ENCODE results near the gene GPC6. TPM values are rescaled to one million over a fixed set of nuclear protein-coding genes. Genes with fewer than 3 reads are reported as not detected.

GPC6 gene
- total RNA-seq, 4 donors from 2014 or later = 13.7 to 21.7 (median 16.5) TPM

DNA sequence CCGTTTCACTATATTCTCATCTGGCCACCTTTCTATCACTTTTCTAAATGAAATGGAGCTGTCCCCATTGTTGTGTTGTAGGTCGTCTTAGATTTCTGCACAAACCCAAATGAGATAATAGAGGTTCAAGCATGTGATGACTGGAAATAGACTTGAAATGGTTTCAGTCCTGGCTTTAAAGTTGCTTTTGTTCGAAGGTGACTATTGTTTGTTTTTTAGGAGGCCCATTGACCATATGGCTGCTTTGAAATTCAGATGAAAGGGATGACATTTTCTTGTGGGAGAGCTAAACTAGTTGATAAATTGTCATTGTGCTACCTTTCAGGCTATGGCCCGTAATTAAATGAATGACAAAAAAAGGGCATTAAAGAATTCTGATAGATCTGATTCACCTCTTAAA lies 583.7 kb downstream of the GPC6 start:
- H3K36me3 ChIP-seq = no peaks in the 10 kb centered on the region
- TF ChIP-seq, protein P1, sequence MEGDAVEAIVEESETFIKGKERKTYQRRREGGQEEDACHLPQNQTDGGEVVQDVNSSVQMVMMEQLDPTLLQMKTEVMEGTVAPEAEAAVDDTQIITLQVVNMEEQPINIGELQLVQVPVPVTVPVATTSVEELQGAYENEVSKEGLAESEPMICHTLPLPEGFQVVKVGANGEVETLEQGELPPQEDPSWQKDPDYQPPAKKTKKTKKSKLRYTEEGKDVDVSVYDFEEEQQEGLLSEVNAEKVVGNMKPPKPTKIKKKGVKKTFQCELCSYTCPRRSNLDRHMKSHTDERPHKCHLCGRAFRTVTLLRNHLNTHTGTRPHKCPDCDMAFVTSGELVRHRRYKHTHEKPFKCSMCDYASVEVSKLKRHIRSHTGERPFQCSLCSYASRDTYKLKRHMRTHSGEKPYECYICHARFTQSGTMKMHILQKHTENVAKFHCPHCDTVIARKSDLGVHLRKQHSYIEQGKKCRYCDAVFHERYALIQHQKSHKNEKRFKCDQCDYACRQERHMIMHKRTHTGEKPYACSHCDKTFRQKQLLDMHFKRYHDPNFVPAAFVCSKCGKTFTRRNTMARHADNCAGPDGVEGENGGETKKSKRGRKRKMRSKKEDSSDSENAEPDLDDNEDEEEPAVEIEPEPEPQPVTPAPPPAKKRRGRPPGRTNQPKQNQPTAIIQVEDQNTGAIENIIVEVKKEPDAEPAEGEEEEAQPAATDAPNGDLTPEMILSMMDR (IDR thresholded peaks at IDR 0.05) = no peak
- no peak for TF ChIP-seq POLR2AphosphoS5 (IDR thresholded peaks at IDR 0.05)
- WGBS, 2 donors (ENCODE audit: low coverage in 1 of 2) = 33 to 41% methylated on average over 4 of the region's 4 CpGs
- no peak for ATAC-seq
- H3K27ac ChIP-seq = no peak overlapping the region
- no peak overlapping the region for H3K4me3 ChIP-seq
- no peaks in the 10 kb centered on the region for H3K9me3 ChIP-seq
- H3K27me3 ChIP-seq = no peaks in the 10 kb centered on the region
- no peaks in the 10 kb centered on the region for H3K4me1 ChIP-seq

DNA sequence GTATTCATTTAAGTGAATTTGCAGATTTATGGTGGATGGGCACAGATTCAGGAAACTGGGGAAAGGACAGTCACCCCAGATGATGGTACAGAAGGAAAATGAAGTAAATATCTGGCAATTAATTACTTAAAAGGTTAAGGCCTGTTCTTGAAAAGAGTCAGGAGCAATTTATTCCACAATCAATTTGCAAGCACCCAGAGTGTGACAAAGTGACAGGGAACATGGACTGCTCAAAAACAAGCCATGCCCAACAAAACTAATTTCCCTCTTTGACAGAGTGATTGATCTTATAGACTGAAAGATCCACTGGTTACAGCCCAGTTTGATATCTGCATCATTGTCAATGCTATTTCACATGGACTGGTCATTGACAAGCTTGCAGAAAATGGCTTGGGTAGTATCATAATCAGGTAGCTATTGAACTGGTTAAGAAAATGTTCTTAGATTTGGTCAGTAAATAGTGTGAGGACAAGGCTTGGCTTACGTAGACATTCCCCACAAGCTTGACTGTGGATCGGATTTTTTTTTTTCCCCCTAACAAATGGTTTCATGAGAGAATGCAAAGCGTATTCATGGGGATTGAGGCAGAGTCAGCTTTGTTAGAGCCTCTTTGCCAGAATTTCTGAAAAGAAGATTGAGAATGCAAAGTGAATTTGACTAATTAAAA lies 584.6 kb downstream of the GPC6 start:
- TF ChIP-seq EP300 (IDR thresholded peaks at IDR 0.05) (no peak), POLR2A (IDR thresholded peaks at IDR 0.05) (no peak)
- no peak overlapping the region for H3K4me3 ChIP-seq
- no peaks in the 10 kb centered on the region for H3K4me1 ChIP-seq
- H3K9me3 ChIP-seq = no peaks in the 10 kb centered on the region
- no peaks in the 10 kb centered on the region for H3K27me3 ChIP-seq
- H3K36me3 ChIP-seq = no peaks in the 10 kb centered on the region
- no peak for ATAC-seq
- H3K27ac ChIP-seq = no peak overlapping the region
- 57 to 62% methylated on average over 3 of the region's 3 CpGs for WGBS, 2 donors (ENCODE audit: low coverage in 1 of 2)

DNA sequence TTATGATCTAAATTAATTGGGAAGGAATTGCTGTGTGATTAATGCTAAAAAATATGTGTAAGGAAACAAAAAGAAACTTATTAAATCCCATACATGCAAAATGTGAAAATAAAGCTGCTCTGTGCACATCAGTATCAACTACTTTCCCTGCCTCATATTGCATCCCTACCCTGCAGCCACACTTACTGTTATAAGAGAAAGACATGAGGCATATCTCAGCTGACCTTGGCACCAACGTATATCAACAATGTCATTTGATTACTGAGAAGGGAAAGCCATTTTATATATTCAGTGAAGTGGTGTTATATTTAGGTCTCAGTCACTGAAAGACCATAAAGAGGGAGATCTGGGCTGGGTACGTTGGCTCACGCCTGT lies 585.1 kb downstream of the GPC6 start:
- TF ChIP-seq, protein P1 (IDR thresholded peaks at IDR 0.05) = no peak
- TF ChIP-seq POLR2AphosphoS5 (IDR thresholded peaks at IDR 0.05) (no peak), EP300 (IDR thresholded peaks at IDR 0.05) (no peak), POLR2A (IDR thresholded peaks at IDR 0.05) (no peak)
- H3K4me1 ChIP-seq = no peaks in the 10 kb centered on the region
- 73 to 80% methylated on average over 1 to 2 of the region's 3 CpGs for WGBS, 2 donors (ENCODE audit: low coverage in 1 of 2)
- no peak overlapping the region for H3K27ac ChIP-seq
- H3K27me3 ChIP-seq = no peaks in the 10 kb centered on the region
- H3K9me3 ChIP-seq = no peaks in the 10 kb centered on the region
- no peak for ATAC-seq
- H3K36me3 ChIP-seq = no peaks in the 10 kb centered on the region
- H3K4me3 ChIP-seq = no peak overlapping the region

DNA sequence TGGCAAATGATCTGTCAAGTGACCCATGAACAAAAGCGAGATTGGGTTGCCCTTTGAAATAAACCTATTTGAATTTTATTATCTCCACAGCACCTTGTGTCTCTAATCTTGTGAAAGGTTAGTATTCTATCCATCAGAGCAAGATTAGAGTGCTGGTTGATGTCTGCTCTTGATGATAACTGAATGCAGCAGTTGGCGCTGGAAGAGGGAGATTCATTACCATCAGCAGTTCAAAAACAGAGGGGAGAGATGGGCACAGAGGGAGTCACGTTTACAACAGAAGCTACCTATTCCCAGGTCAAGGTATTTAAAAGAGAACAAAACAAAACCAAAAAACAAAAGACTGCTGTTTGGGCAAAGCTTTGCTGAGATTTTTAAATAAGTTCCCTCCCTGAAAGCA lies 588.1 kb downstream of the GPC6 start:
- Histone ChIP-seq H3K9me3 (no peaks in the 10 kb centered on the region), H3K27ac (no peak overlapping the region), H3K36me3 (no peaks in the 10 kb centered on the region), H3K4me3 (no peak overlapping the region), H3K27me3 (no peaks in the 10 kb centered on the region), H3K4me1 (no peaks in the 10 kb centered on the region)
- 69 to 80% methylated on average over 3 of the region's 3 CpGs for WGBS, 2 donors (ENCODE audit: low coverage in 1 of 2)
- no peak for ATAC-seq
- no peak for TF ChIP-seq POLR2AphosphoS5 (IDR thresholded peaks at IDR 0.05)
- TF ChIP-seq EP300 (IDR thresholded peaks at IDR 0.05) = no peak
- TF ChIP-seq POLR2A (IDR thresholded peaks at IDR 0.05) = no peak
- TF ChIP-seq, protein P1 (IDR thresholded peaks at IDR 0.05) = no peak

DNA sequence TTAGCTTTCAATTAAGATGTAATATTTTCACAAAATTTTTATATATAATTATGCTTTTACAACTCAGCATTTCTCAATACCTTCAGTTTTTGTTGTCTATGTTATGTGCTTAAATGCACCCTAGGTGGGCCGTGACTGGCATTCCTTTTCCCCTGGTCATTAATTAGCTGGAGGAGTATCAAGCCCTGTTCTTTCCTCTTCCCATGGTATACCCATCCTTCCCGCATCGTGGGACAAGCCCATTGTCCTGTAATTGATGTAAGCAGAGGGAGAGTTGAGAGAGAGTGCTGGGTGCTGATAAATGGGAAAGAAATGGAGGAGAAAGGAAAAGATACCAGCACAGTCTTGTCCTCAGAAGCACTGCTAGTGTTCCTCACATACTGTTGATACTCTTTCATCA lies 591.7 kb downstream of the GPC6 start:
- Histone ChIP-seq H3K36me3 (no peaks in the 10 kb centered on the region), H3K9me3 (no peaks in the 10 kb centered on the region), H3K27me3 (no peaks in the 10 kb centered on the region), H3K4me1 (no peaks in the 10 kb centered on the region), H3K4me3 (no peak overlapping the region), H3K27ac (no peak overlapping the region)
- TF ChIP-seq EP300 (IDR thresholded peaks at IDR 0.05) (no peak), POLR2A (IDR thresholded peaks at IDR 0.05) (no peak), POLR2AphosphoS5 (IDR thresholded peaks at IDR 0.05) (no peak)
- TF ChIP-seq, protein P1 (IDR thresholded peaks at IDR 0.05) = no peak
- WGBS, 2 donors (ENCODE audit: low coverage in 1 of 2) = 86 to 94% methylated on average over 3 of the region's 3 CpGs
- no peak for ATAC-seq
